ENCODE measurements around the gene TMEM163.
"Not testable (repeated sequence)": the region's sequence is repeated elsewhere in the genome, so short reads cannot be mapped to it uniquely, and the experiment has no call there.

Gene TMEM163

GRCh38 chr2:134573724-134574123 lies 145.1 kb downstream of the TMEM163 start:
- no peak for DNase-seq

- no peak for DNase-seq
Measured at GRCh38 chr2:134573085-134573370, 145.8 kb downstream of the TMEM163 start.

GRCh38 chr2:134572314-134573084 lies 146.3 kb downstream of the TMEM163 start:
- no peak for DNase-seq

GRCh38 chr2:134570676-134571075 lies 148.1 kb downstream of the TMEM163 start:
- DNase-seq, result no peak

- DNase-seq, result no peak
Measured at GRCh38 chr2:134568413-134568812, 150.4 kb downstream of the TMEM163 start.

- no peak for DNase-seq
Measured at GRCh38 chr2:134567666-134568065, 151.1 kb downstream of the TMEM163 start.

GRCh38 chr2:134564955-134565354 lies 153.8 kb downstream of the TMEM163 start:
- DNase-seq, result not testable (repeated sequence)

GRCh38 chr2:134564549-134564948 lies 154.3 kb downstream of the TMEM163 start:
- no peak for DNase-seq

GRCh38 chr2:134558208-134558830 lies 160.5 kb downstream of the TMEM163 start:
- no peak for DNase-seq

- no peak for DNase-seq
Measured at GRCh38 chr2:134555411-134555810, 163.4 kb downstream of the TMEM163 start.

- no peak for DNase-seq
Measured at GRCh38 chr2:134553657-134554056, 165.1 kb downstream of the TMEM163 start.

GRCh38 chr2:134550566-134551164 lies 168.1 kb downstream of the TMEM163 start:
- no peak for DNase-seq

GRCh38 chr2:134549104-134549503 lies 169.7 kb downstream of the TMEM163 start:
- DNase-seq, result no peak

GRCh38 chr2:134540990-134541389 lies 177.8 kb downstream of the TMEM163 start:
- no peak for DNase-seq

- no peak for DNase-seq
Measured at GRCh38 chr2:134539981-134540380, 178.8 kb downstream of the TMEM163 start.

GRCh38 chr2:134537702-134538101 lies 181.1 kb downstream of the TMEM163 start:
- DNase-seq, result no peak

GRCh38 chr2:134537121-134537520 lies 181.7 kb downstream of the TMEM163 start:
- no peak for DNase-seq

- no peak for DNase-seq
Measured at GRCh38 chr2:134536296-134536695, 182.5 kb downstream of the TMEM163 start.

- no peak for DNase-seq
Measured at GRCh38 chr2:134532537-134532936, 186.3 kb downstream of the TMEM163 start.

- DNase-seq, result no peak
Measured at GRCh38 chr2:134527381-134527780, 191.4 kb downstream of the TMEM163 start.

- DNase-seq, result no peak
Measured at GRCh38 chr2:134522496-134523455, 196.0 kb downstream of the TMEM163 start.

- no peak for DNase-seq
Measured at GRCh38 chr2:134518101-134518500, 200.7 kb downstream of the TMEM163 start.

GRCh38 chr2:134515137-134515536 lies 203.7 kb downstream of the TMEM163 start:
- no peak for DNase-seq
